Right cardiac atrium (tissue), 5 donors: ENCODE measurements around the gene APRT. TPM values are rescaled to one million over a fixed set of nuclear protein-coding genes. Genes with fewer than 3 reads are reported as not detected.
A peak's percentile ranks its signal among the peaks of the same experiment; 100 is the strongest.

Source experiments
- ATAC-seq, 2 donors: fragments of 200-7000 bp; cut with Tn5 transposase; one replicate each; pipeline versions ENCODE4 v1.8.0 to v1.9.1; 2020; ENCODE audit warnings: moderate library complexity in 2 of 2, mild to moderate bottlenecking in 1 of 2
- DNase-seq, 3 donors: peaks; one replicate each; pipeline ENCODE4 v3.0.0-alpha.2; 2020
- H3K27ac ChIP-seq: one replicate; pipeline ENCODE4 v1.5.1; 2013; ENCODE audit warnings: mild to moderate bottlenecking, low read length, control low read depth, moderate library complexity
- H3K27me3 ChIP-seq: one replicate; pipeline ENCODE4 v1.6.1; 2013; ENCODE audit not compliant: control insufficient read depth, insufficient read depth
- H3K4me1 ChIP-seq: one replicate; pipeline ENCODE4 v1.6.1; 2013; ENCODE audit warnings: low read length; ENCODE audit not compliant: control insufficient read depth, insufficient read depth
- H3K4me3 ChIP-seq: one replicate; pipeline ENCODE4 v1.5.1; 2013; ENCODE audit warnings: low read length, control low read depth
- H3K9me3 ChIP-seq: one replicate; pipeline ENCODE4 v1.6.1; 2013; ENCODE audit warnings: low read length; ENCODE audit not compliant: control insufficient read depth
- WGBS: extraction: QIAGEN DNeasy Blood & Tissue Kit; methylation state at CpG from one replicate; pipeline ENCODE4 v1.1.7; 2013; 5-methylcytosine and 5-hydroxymethylcytosine counted together
- intact Hi-C, 4 donors: fragments of 100-400 bp; cut with DNase I; formaldehyde crosslinking; loops; one replicate each; pipeline versions ENCODE4 v1.11.0 to v1.14.0; 2022 to 2023
- polyA plus RNA-seq: library from polyadenylated mRNA; stranded (reverse); fragments of 200-250 nt; gene quantifications from one replicate; pipeline ENCODE4 v1.2.3, GENCODE V29; 2013
- total RNA-seq, 4 donors: library from RNA; stranded (reverse); fragmentation: NEBNext Ultra II Directional; extraction: Animal tissue kit (Norgen Biotek cat#: 25700); gene quantifications; one replicate each; pipeline ENCODE4 v1.2.1, GENCODE V29; 2021
- donor health status: healthy with polysubstance abuse.
- donor health status: DM: no; HTN: yes; CAD: no.
- donor health status: DM: no; HTN: no; CAD: no.
- donor health status: DM: no; HTN: yes; CAD: no; lungs with severe emphysema.
- donor health status: DM: yes; HTN: yes; CAD: no.

The APRT gene
- total and polyA plus RNA-seq, 5 donors, result 40.8 to 82.0 (median 51.6) TPM

DNA sequence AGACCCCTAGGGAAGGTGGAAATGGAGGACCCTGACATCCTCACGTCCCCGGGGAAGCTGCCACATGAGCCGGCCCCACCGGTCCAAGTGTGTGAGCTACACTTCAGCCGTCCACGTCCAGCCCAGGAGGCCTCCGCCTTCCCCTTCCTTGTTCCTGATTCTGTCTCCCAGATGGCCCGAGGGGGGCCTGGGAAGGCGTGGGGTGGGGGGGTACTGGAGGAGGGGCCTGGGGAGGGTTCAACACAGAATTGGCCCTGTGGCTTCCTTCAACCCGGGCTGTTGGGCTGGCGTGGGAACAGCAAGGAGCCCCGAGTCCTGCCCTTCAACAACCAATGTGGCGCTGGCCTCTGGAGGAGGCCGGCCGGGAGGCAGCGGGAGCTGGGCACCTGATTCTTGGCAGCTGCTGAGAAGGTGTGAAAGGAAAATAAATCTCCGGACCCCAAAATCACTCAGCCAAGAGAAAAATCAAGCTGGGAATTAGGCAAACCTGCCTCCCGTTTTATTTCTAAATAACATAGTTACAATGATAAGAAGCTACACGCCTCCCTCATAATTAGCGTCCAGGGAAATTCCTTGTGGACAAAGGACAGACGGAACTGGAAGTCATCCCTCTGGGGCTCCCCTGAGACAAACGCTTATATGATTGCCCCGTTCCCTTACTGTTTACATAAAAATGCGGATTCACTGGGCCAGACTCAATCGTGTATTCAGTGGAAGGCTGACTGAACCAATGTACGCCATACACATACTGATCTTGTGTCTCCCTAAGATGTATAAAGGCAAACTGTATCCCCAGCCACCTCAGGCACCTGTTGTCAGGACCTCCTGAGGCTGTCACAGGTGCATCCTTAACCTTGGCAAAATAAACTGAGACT is 1.8 kb upstream of the APRT start:
- H3K27me3 ChIP-seq, result no peaks in the 10 kb centered on the region
- no peak for ATAC-seq
- 49% methylated on average over 26 of the region's 26 CpGs for WGBS
- H3K4me1 ChIP-seq, result no peaks in the 10 kb centered on the region
- H3K9me3 ChIP-seq, result no peaks in the 10 kb centered on the region
- no peak overlapping the region for H3K27ac ChIP-seq
- intact Hi-C loops, result loop anchor here in 1 of 4 donors (10.0 kb wide), 1 partner anchor 351 kb away; no protein-coding TSS in a partner anchor
- no peak overlapping the region for H3K4me3 ChIP-seq
- DNase-seq, result peak in 1 of 3 donors; percentile 23

DNA sequence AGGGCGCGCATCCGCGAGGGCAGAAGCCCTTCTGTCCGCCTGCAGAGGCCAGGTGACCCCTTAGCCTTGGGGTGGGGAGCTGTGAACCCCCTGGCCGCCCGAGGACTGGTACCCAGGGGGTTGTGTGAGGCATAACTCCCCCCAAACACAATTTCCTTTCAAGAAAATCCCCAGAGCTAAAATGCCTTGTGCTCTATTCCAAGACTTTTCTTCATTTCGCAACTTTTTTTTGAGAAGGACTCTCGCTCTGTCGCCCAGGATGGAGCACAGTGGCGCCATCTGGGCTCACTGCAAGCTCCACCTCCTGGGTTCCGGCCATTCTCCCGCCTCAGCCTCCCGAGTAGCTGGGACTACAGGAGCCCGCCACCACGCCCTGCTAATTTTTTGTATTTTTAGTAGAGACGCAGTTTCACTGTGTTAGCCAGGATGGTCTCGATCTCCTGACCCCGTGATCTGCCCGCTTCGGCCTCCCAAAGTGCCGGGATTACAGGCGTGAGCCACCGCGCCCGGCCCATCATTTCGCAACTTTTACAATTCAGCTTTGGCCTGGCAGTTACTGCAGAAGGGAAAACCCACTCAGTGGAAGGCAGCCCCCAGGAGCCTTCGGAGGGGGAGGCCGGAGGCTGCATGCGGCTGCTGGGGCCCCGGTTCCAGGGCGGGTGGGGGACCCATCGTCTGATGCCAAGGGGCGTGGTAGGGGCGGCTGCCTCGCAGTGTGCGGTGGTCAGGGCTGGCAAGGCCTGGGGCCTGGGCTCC is 963 bp upstream of the APRT start:
- DNase-seq (peak; percentile 75 to 92 (median 87)), ATAC-seq (peak; percentile 1 to 5)
- Histone ChIP-seq H3K27me3 (no peaks in the 10 kb centered on the region), H3K4me3 (peak overlapping the region; percentile 62), H3K4me1 (no peaks in the 10 kb centered on the region), H3K9me3 (no peaks in the 10 kb centered on the region), H3K27ac (peak overlapping the region; percentile 97)
- WGBS, result 45% methylated on average over 37 of the region's 37 CpGs
- intact Hi-C loops, result loop anchor here in 1 of 4 donors (10.0 kb wide), 1 partner anchor 352 kb away; no protein-coding TSS in a partner anchor

DNA sequence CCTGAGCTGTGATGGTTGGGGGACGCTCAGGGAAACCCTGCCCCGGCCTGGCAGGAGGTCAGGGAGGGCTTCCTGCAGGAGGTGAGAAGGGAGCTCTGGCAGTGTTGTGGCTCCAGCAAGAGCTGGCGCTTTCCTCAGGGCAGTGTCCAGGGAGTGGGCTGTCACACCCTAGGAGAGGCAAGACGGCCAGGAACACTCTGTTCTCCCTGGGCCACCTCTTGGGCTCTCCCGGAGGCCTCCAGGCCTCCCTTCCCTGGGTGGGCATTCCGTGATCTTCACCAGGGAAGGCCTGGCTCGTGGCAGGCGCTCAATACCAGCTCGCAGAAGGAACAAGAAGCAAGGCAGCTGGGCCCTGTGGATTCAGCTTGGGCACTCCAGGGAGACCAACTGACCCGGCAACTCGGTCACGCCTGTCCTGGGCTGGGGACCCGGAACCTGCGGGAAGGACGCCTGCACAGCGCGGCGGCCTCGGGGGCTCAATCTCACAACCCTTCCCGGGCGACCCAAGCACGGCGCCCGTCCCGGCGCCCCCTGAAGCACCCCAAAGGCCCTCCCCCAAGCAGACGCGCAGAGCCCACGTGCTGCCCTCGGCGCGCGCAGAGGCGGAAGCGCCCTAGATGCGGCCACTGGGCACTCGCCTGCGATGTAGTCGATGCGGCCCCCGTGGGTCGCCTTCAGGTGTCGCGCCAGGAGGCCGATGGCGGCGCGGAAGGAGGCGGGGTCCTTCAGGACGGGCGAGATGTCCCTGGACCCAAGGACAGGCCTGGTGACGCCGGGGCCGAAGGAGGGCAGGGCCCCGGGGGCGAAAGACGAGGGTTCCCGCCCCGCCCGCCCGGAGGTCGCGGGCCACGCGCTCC is 588 bp downstream of the APRT start:
- Histone ChIP-seq H3K27me3 (no peaks in the 10 kb centered on the region), H3K9me3 (no peaks in the 10 kb centered on the region), H3K27ac (peak overlapping the region; percentile 79), H3K4me3 (peak overlapping the region; percentile 62), H3K4me1 (no peaks in the 10 kb centered on the region)
- ATAC-seq, result peak; percentile 80 to 83
- peak; percentile 84 to 95 (median 94) for DNase-seq
- WGBS, result 2% methylated on average over 65 of the region's 65 CpGs
- intact Hi-C loops, result loop anchor here in 1 of 4 donors (10.0 kb wide), 1 partner anchor 354 kb away; no protein-coding TSS in a partner anchor

DNA sequence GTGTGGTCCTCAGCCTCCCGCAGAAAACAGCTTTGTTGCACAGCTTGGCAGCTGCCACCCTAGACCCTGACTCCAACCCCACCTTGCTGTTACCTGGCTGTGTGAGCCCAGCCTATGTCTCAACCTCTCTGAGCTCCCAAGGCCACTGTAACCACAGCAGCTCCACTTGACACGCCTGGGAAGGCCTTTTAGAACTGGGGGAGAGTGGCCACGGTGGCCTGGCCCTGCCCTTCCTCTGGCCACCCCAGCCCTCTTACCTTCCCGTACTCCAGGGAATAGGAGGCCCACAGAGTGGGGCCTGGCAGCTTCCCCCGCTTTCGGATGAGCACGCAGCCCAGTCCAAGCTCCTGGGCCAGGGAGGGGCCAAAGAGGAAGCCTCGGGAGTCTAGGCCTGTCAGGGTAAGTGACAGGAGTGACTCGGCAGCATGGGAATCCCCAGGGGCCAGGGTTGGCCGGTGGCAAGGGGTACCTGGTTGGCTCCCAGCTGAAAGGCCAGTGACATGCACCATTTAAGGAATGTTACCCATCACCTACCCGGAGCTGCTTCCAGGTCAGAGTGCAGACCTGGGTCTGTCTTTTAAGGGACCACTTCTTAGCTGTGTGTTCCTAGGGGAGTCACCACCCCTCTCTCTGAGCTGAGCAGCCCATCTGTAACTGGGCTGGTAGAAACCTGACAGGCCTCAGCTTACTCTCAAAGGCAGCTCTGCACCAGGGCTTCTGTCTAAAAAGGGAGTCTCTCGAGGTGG is 1.4 kb downstream of the APRT start:
- no peaks in the 10 kb centered on the region for H3K27me3 ChIP-seq
- H3K4me1 ChIP-seq, result no peaks in the 10 kb centered on the region
- intact Hi-C loops, result loop anchor here in 1 of 4 donors (10.0 kb wide), 1 partner anchor 354 kb away; no protein-coding TSS in a partner anchor
- DNase-seq, result peak in 1 of 3 donors; percentile 76
- WGBS, result 31% methylated on average over 12 of the region's 12 CpGs
- ATAC-seq, result no peak
- H3K4me3 ChIP-seq, result peak overlapping the region; percentile 62
- no peaks in the 10 kb centered on the region for H3K9me3 ChIP-seq
- H3K27ac ChIP-seq, result no peak overlapping the region

DNA sequence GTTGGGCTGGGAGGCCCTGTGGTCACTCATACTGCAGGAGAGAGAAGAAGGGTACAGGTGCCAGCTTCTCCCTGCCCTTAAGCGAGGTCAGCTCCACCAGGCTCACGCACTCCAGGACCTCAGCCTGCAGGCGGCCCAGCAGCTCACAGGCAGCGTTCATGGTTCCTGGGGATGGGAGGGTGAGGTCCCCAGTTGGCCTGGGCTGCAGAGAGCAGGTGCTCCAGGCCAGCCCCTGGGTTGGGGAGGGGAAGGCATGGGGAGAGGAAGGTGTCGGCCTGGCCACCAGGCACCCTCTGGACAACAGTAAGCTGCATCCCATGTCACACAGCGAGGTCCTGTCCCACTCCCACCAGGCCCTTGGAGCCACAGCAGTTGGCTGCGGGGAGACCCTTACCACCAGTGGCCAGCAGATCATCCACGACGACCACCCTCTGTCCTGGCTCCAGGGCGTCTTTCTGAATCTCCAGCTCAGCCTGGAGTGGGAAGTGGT is 2.0 kb downstream of the APRT start:
- intact Hi-C loops, result loop anchor here in 1 of 4 donors (10.0 kb wide), 1 partner anchor 355 kb away; no protein-coding TSS in a partner anchor
- ATAC-seq (no peak), DNase-seq (peak in 1 of 3 donors; percentile 41)
- no peaks in the 10 kb centered on the region for H3K9me3 ChIP-seq
- no peaks in the 10 kb centered on the region for H3K27me3 ChIP-seq
- H3K27ac ChIP-seq, result no peak overlapping the region
- WGBS, result 77% methylated on average over 10 of the region's 10 CpGs
- H3K4me1 ChIP-seq, result no peaks in the 10 kb centered on the region
- no peak overlapping the region for H3K4me3 ChIP-seq

DNA sequence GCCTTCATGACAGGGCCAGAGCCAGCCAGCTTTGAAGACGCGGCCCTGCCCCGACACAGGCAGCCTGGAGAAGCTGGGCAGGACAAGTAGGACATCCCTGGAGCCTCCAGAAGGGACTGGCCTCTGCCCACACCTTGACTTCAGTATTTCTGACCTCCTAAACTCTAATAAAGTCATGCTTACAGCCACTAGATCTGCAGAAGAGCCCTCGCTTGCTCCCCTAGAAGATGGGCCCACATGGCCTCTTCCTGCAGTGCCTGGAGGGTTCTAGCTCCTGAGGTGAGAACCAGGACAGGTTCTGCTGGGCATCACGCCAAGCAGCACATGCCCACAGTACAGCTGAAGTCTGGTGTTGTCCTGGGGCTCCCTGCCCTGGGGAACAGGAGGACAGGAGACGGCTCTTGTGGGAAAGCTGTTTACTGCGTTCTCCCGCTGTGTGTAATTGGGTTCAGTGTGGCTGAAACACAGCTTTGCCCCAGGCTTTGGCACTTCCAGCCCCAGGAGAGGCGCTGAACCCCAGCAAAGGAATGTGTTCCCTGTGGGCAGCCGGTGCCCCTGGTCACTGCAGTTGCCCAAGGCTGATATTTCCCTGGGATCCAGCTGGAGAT is 2.6 kb downstream of the APRT start:
- intact Hi-C loops, result no loop called here
- 89% methylated on average over 10 of the region's 10 CpGs for WGBS
- Histone ChIP-seq H3K27me3 (no peaks in the 10 kb centered on the region), H3K9me3 (no peaks in the 10 kb centered on the region), H3K4me3 (no peak overlapping the region), H3K4me1 (no peaks in the 10 kb centered on the region), H3K27ac (no peak overlapping the region)
- DNase-seq, result peak in 1 of 3 donors; percentile 55
- no peak for ATAC-seq

DNA sequence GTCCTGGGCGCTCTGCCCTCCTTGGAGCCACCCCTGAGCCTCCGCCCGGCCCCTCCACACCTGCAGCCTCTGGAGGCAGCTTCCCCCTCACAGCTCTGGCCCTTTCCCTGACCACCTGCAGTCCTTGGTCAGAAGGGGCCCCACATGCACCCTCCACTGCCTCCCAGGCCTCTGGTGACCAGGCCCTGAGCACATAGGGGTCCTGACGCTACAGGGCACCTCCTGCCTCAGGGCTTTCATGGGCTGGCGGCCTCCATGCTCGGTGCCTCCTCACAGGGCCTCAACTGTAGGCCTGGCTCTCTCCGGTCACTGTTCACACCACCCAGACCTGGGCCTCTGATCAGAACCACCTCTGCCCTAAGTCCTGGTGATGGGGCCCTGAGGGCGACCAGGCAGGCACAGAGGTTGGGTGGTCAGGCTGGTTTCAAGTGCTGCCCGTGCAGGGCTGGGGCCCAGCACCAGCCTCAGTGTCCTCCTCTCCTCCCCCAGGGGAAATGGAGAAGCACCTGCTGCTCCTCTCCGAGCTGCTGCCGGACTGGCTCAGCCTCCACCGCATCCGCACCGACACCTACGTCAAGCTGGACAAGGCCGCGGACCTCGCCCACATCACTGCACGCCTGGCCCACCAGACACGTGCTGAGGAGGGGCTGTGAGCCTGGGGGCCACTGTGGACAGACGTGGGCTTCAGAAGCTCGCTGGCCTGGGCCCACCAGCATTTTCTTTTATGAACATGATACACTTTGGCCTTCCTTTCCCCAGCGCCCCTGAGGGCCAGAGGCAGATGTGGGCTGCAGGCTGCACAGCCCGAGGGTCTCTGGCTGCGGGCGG is 3.9 kb downstream of the APRT start:
- no peak for ATAC-seq
- peak in 1 of 3 donors; percentile 46 for DNase-seq
- 90% methylated on average over 26 of the region's 26 CpGs for WGBS
- intact Hi-C loops, result no loop called here
- H3K9me3 ChIP-seq, result no peaks in the 10 kb centered on the region
- H3K27me3 ChIP-seq, result no peaks in the 10 kb centered on the region
- H3K27ac ChIP-seq, result no peak overlapping the region
- no peaks in the 10 kb centered on the region for H3K4me1 ChIP-seq
- H3K4me3 ChIP-seq, result no peak overlapping the region

DNA sequence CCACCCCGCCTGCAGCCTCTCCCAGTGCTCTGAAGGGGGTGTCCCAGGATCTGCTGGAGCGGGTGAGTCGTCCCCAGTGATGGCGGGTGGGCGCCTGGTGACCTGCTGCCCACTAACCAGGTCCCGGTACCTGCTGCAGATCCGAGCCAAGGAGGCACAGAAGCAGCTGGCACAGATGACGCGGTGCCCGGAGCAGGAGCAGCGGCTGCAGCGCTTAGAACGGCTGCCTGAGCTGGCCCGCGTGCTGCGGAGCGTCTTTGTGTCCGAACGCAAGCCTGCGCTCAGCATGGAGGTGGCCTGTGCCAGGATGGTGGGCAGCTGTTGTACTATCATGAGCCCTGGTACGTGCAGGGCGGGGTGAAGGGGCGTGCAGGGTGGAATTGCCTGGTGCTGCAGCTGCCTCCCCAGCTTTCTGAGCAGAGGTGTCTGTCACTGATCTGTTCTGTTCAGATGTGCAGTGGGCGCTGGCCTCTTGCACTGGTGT is 4.5 kb downstream of the APRT start:
- DNase-seq (peak in 1 of 3 donors; percentile 56), ATAC-seq (no peak)
- H3K27ac ChIP-seq, result no peak overlapping the region
- H3K4me3 ChIP-seq, result no peak overlapping the region
- H3K27me3 ChIP-seq, result no peaks in the 10 kb centered on the region
- WGBS, result 92% methylated on average over 24 of the region's 24 CpGs
- H3K4me1 ChIP-seq, result no peaks in the 10 kb centered on the region
- intact Hi-C loops, result no loop called here
- no peaks in the 10 kb centered on the region for H3K9me3 ChIP-seq
